BJ (cell line): ENCODE data around the gene MISP. TPM values are rescaled to one million over a fixed set of nuclear protein-coding genes. Genes with fewer than 3 reads are reported as not detected.

Experiments used
- CTCF ChIA-PET: fragments of 350-600 bp; formaldehyde crosslinking; extraction: SDS; loops from one replicate; lab custom pipeline; 2021; ENCODE audit warnings: antibody characterized with exemption, inconsistent platforms; lab: Yijun Ruan, JAX
- POLR2A ChIA-PET: fragments of 300-600 bp; sonication (Branson Sonifier 250); formaldehyde crosslinking; extraction: SDS; loops from one replicate; lab custom pipeline; 2021; ENCODE audit warnings: antibody characterized with exemption; lab: Charles Lee
- DNase-seq: peaks from one replicate; pipeline ENCODE4 v3.0.0-alpha.2; 2011; ENCODE audit warnings: low read depth
- H3K27me3 ChIP-seq: 2 replicates; pipeline ENCODE4 v1.6.0; 2011; ENCODE audit warnings: low read length; ENCODE audit not compliant: control insufficient read depth, insufficient read depth
- H3K36me3 ChIP-seq: 2 replicates; pipeline ENCODE4 v1.5.1; 2011; ENCODE audit warnings: low read length; ENCODE audit not compliant: control insufficient read depth, insufficient read depth
- H3K4me3 ChIP-seq: 2 replicates; pipeline ENCODE4 v1.5.1; 2011; ENCODE audit warnings: low read depth, mild to moderate bottlenecking, control low read depth, low read length
- polyA plus RNA-seq: library from polyadenylated mRNA; depleted of rRNA; stranded (reverse); fragments of >200 nt; gene quantifications from 2 replicates; pipeline ENCODE4 v1.2.3, GENCODE V29; 2011
- TF ChIP-seq, protein P1 (sequence below): IDR thresholded peaks from 2 replicates; pipeline ENCODE4 v1.5.1; 2011; ENCODE audit warnings: low read depth, mild to moderate bottlenecking, control low read depth, inconsistent platforms, low read length, moderate library complexity; ENCODE audit not compliant: insufficient read depth

MISP gene
- polyA plus RNA-seq, 1 experiment: 0.06 TPM

DNA sequence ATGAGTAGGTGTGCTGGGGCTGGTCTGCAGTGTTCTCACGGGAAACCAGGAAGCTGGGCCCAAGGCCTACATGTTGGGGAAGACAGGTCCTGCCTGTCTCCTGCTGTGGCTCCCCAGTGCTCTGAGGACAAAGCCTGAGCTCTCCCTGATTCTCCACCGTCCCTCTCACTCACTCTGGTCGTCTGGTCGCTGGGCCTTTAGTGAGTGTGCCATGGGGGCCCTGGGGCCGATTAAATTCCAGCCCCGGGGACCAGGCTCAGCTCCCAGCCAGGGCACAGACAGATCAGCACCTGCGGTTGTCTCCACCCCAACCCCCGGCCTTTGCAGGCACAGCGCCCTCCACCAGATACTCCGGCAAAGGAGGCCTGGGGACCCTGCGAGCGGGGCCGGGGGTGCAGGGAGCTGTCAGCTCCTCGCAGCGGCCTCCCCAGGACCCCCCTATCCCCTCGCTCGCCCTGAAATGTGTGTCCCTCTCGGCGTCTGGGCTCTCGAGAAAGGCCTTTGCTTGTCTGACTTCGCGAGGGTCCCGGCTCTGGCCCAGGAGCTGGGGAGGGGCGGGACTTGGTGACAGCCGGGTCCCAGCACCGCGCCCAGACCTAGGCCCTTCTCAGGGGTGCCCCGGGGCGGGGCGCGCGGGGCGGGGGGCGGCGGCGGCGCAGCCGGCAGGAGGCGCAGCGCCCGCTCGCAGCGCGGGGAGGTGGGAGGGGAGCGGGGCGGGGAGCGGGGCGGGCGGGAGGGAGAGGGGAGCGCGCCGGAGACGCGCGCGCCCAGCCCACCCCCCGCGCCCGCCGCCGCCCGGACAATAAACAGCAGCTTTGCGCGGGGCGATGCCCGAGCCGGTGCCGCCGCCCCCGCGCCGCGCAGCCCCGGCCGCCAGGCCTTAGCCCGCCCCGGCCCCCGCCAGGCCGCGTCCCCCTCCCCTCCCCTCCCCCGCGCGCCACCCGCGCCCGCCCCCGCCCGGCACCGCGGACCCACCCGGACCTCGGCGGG lies 42.5 kb upstream of the MISP start, which contains the start of gene PALM:
TSS of gene PALM (plus strand) at position 782 of the 990 bp plus-strand sequence. CDS start 212 bp downstream, outside the sequence.
- peaks cover 14% of the 10 kb centered on the region for H3K27me3 ChIP-seq
- H3K4me3 ChIP-seq: peak within 1 kb of the TSS; percentile 43
- POLR2A ChIA-PET: no interaction called here
- H3K36me3 ChIP-seq: no peaks in the 10 kb centered on the region
- DNase-seq: no peak
- TF ChIP-seq, protein P1, sequence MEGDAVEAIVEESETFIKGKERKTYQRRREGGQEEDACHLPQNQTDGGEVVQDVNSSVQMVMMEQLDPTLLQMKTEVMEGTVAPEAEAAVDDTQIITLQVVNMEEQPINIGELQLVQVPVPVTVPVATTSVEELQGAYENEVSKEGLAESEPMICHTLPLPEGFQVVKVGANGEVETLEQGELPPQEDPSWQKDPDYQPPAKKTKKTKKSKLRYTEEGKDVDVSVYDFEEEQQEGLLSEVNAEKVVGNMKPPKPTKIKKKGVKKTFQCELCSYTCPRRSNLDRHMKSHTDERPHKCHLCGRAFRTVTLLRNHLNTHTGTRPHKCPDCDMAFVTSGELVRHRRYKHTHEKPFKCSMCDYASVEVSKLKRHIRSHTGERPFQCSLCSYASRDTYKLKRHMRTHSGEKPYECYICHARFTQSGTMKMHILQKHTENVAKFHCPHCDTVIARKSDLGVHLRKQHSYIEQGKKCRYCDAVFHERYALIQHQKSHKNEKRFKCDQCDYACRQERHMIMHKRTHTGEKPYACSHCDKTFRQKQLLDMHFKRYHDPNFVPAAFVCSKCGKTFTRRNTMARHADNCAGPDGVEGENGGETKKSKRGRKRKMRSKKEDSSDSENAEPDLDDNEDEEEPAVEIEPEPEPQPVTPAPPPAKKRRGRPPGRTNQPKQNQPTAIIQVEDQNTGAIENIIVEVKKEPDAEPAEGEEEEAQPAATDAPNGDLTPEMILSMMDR: no peak
- CTCF ChIA-PET: interaction anchor here (0.6 to 1.8 kb wide), 8 partner anchors 9 to 202 kb away, joined by 3 to 8 read pairs (median 4); partner anchors contain the start of gene RNF126

DNA sequence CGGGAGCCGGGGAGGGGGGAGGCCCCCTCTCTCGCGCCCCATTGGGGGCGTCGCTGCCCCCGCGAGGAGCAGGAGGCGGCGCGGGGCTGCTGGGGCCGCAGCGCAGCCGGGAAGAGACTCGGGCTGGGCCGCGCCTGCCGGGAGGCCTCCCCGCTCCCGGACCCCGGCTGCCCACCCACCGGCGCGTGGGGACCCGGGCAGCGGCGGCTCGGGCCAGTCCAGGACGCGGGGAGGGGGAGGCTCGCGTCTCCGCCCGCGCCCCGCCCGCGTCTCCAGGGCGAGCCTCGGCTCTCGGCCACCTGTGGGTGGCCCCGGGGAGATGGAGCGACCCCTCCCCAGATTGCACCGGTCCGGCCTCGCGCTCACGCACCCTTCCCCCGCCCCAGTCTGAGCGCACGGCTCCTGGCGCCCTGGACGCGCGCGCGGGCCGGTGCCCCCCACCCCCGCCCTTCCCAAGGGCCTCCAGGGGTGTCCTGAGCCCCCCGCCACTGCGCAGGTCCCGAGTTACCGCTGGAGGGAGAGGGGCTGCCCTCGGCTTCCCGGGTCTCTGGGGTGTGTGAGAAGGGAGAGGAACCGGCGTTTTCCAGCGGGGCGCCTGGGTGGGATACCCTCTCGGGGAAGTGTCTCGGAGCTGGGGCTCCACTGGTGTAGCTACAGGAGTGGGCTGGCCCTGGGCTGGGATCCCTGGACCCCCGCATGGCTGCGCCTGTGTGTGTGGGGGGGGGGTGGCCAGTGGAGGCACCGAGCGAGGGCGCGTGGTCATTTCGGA lies 41.5 kb upstream of the MISP start:
- POLR2A ChIA-PET: no interaction called here
- TF ChIP-seq, protein P1: no peak
- Histone ChIP-seq H3K27me3 (peaks cover 14% of the 10 kb centered on the region), H3K36me3 (no peaks in the 10 kb centered on the region), H3K4me3 (peak overlapping the region; percentile 43)
- CTCF ChIA-PET: interaction anchor here (1.0 to 1.8 kb wide), 3 partner anchors 9 to 25 kb away, joined by 3 to 8 read pairs (median 4); no protein-coding TSS in a partner anchor
- no peak for DNase-seq

DNA sequence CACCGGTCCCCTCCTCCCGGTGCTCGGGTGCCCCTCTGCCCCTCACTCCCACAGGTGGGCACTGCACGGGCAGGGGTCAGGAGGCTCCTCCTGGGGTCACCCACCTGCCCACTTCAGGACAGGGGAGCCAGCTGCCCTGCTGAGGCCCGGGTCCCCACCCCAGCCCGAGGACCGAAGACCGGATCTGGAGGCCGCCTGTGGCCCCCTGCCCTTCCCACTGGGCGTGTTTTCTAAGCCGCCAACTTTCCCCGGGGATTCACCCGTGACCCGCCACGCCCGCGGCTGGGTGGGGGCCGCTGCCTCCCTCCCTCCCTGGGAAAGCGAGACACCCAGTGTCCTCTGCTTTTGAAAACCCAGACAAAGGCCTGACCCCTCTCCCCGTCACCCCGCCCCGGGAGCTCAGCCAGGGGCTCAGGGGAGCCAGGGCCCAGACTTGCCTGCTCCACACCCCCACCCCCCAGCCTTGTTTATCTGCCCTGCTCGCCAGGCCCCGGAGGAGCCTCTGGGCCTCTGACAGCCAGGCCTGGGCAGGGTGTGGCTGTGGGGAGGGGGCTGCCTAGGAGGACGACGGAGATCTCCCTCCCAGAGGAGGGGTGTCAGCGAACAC lies 40.8 kb upstream of the MISP start:
- peak overlapping the region; percentile 43 for H3K4me3 ChIP-seq
- H3K27me3 ChIP-seq: peaks cover 12% of the 10 kb centered on the region
- CTCF ChIA-PET: interaction anchor here (0.6 to 1.8 kb wide), 4 partner anchors 10 to 30 kb away, joined by 3 to 4 read pairs (median 3); no protein-coding TSS in a partner anchor
- POLR2A ChIA-PET: no interaction called here
- no peak for DNase-seq
- TF ChIP-seq, protein P1: no peak
- no peaks in the 10 kb centered on the region for H3K36me3 ChIP-seq

DNA sequence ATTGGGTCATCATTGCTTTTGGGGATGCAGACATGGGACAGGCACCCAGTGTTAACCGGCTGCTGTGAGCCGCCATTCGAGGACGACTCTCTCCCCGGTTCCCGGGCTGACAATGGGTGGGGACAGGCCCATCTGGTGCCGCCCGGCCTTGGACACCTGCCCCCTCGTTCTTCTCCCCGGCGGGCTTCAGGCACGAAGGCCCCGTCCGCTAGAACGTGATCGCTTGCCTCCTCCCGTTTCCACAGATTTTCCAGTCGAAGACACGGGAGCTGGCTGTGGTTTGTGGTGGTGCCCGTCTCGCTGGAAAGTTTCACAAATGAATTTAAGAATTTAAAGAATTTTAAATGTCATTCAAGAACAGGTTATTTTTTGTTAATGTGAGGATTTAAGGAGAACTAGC lies 40.1 kb upstream of the MISP start:
- no peak for DNase-seq
- CTCF ChIA-PET: interaction anchor here (0.6 to 1.0 kb wide), 2 partner anchors 23 to 29 kb away, joined by 3 read pairs; no protein-coding TSS in a partner anchor
- TF ChIP-seq, protein P1: no peak
- POLR2A ChIA-PET: no interaction called here
- Histone ChIP-seq H3K4me3 (no peak overlapping the region), H3K36me3 (no peaks in the 10 kb centered on the region), H3K27me3 (peaks cover 12% of the 10 kb centered on the region)
